HG03175 (cell line): Measurements from ENCODE around the gene DLGAP1.

Experiments
- ATAC-seq: cut with Tn5 transposase; IDR thresholded peaks from one replicate; pipeline ENCODE4 v1.9.1; 2021; ENCODE audit warnings: mild to moderate bottlenecking, moderate library complexity; ENCODE audit not compliant: unreplicated experiment

Gene DLGAP1

DNA sequence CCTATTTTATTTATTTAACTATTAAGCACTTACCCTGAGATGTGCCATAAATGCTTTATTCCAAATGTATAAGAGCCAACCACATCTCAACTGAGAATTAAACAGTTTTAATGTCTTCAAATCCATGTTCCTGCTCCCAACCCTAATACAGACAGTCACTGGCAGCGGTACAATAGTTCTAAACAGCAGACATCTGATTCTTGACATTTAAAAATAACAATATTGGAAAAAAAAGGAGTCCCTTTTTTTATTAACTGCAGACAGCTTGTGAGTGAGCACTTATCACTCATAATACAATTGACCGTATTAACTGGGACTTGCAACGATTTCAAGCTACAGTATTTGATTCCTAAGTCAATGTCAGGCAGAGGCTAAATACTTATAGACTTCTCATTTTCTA is 580.5 kb downstream of the DLGAP1 start:
- no peak for ATAC-seq

DNA sequence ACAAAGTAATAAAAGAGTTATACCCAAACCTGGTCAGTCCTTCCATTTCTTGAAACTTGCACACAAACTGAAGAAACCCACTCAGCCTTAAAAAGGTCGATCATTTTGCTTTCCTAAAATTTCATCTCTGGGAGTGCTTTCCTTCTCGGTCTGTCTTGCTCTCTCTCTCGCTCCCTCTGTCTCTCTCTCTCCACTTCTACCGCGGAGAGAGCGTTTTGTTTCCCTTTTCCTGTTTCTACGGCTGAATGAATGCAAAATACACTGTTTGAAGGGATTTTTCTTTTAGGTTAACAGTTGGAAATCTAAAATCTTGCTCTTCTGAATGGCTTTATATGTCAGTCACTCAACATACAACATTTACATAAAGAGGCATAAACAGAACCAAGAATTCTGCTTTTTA is 581.0 kb downstream of the DLGAP1 start:
- ATAC-seq = no peak

DNA sequence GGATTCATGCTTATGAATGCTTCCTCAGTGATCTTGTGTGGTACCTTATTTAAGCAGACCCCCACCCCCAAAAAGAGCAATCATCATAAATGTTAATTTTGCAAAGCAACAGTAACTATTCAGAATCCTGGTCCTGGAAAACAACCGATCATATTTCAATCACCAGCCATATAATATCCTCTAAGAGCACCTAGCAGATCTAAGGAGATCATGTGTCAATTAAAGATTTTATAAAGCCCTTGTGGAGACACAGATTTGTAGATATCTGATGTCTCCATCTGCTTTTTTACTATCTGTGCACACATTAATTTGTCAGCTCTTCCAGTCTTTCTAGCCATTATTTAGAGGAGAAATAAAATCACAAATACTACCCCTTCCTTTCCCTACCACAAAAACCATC is 581.4 kb downstream of the DLGAP1 start:
- no peak for ATAC-seq

DNA sequence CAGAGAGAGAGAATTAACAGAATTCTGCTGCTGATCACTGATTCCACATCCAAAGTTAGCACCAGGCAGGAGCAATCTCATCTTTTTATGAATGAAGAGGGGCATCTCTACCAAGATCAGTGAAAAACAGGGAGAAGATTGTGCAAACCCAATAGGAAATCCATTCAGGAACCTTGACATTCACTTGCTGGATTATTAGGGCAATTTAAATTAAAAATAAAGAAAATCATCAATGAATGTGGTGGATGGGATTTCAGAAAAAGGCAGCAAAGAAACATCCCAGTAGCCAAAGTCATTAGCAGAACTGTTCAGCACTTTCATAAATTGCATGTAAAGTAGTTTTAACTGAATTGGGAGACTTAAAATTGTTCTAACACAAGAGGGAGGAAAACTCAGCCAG is 581.9 kb downstream of the DLGAP1 start:
- ATAC-seq = no peak

DNA sequence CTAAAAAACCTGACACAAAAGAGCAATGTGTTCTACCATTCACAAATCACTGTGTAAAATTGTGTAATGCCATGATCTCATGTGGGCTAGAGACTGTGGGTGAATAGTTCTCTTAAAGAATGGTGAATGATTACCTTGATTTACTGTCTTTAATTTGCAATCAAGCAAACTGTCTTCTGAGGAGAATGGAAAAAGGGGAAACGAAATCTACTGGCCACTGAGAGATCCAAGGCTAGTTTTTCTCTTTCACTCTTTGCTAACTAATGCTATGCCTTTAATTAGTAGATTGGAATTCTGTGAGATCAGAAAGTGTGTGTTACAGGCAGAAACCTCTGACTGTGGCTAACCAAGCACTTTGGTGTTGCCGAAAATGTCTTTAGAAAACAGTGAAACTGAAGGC is 582.5 kb downstream of the DLGAP1 start:
- no peak for ATAC-seq

DNA sequence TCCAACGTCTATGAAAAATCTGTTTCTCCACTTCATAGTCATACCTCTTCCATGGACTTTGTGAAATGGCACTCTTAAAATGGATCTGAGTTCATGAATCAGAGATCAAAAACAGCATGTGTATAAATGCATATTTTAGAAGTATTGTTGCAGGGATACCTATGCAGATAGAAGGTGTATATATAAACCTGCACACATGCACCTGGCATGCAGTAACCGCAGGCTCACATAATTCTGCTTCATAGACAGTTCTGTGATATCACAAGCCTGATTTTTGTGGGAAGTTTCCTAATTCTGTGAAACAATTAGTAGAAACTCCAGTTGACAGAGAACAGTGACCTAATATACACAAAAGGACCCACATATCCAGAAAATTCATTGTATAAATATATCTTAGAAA is 583.4 kb downstream of the DLGAP1 start:
- ATAC-seq = no peak

DNA sequence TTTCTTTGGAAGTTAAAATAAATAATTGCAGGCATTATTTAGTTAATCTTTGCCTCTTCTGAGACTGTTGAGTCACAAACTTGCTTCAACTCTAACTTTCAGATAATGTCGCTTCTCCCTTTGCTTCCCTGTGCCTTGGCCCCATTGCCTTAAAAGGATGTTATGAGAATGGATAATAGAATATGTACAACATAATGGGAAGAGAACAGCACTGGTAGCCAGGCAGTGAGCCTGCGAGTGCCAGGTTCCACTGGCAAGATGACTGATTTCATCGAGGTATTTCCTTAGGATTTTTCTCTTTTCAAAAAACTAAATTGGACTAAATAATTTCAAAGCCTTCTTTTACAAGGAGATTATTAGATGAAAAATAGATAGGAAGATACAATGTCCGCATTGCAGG is 584.2 kb downstream of the DLGAP1 start:
- no peak for ATAC-seq

DNA sequence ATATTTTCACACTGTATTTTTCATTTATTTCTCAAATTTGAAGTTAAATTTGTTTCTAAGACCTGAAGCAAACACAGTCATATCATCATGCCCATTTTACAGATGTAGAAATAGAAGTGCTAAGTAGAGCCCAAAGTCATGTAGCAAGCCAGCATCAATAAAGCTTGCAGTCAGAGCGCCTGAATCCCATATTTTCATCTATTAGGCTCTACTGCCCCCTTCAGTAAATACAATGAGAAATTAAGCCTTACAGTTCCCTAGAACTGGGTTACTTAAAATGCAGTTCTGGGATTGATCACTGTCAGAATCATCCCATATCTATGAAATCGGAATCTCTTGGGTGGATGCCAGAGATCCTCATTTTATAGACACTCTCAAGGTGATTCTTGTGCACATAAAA is 585.3 kb downstream of the DLGAP1 start:
- ATAC-seq = no peak

DNA sequence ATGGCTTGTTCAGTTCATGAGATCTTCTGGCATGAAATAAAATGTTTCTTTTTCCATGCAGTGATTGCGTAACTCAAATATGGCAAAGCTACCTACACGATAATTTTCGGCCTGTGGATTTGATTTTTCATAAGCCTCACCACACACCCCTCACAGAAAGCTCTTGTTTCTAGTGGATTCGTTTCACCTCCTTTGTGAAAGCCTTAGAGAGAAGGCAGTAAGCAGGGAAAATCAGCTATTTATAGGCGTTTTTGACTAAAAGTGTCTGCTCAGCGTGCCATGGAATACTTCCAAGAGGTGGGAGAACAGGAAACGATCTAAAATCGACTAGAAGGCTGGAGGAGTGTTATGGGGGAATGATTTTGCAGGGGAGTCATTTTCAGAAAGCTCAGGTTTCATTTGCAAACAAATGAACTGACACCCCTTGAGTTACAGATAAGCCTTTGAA is 587.2 kb downstream of the DLGAP1 start:
- no peak for ATAC-seq

DNA sequence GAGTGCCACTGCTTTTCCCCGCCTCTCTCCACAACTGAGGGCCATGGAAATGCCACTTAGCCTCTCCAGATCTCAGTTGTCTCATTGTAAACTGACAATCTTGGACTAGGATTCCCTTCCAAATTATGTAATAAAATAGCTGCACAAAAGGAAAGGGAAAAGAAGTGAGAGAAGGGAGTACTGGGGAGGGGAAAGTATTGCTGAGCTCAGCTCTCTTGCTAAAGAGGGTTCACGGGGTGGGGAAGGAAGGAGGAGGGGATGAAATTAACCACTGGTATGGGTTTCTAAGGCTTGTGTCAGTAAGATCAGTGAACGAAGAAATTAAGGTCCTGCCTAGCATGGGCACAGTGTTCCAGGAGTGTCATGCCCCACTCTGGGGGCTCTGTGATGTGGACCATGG is 587.9 kb downstream of the DLGAP1 start:
- no peak for ATAC-seq

DNA sequence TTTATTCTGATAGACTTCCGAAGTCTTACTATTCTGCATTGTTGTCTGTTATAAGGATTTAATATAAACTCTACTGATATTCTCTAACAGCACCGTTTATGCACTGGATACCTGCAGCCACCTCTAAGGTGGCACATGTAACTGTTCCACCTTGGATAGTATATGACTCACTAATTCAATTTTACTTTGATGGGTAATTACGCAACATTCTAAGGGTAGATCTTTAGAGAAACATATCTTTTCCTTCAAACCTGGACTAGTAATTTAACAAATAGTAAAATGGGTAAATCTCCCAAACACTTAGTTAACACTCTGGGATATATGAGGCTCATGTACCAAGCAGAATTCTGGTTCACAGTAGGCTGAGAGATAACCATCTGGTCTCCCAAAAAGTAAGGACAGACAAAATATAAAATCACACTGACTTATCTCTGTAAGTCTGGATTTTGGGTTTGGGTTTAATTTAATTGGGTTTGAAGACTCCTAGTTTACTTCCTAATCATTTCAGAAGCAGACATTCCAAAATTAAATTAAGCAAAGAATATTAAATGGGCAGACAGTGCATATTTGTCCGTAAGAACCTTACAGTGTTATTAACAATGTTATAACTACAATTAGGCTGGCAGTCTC is 590.3 kb downstream of the DLGAP1 start:
- no peak for ATAC-seq

DNA sequence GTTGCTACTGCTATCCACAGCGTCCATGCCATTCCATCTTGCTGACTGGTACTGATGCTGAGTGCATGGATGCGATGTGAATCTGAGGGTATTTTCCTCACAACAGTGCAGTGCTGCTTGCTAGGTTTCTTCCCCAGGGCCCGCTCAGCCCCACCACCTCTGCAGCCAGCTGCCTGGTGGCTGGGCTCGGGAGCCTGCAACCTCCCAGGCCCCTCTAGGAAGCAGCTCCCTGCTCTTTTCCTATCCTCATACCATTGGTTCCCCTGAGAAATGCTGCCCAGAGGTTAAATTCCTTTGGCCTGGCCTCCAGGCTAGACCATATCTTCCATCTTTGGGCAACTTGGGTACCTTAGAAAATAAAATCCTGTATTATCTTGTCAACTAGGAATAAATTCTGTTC is 591.5 kb downstream of the DLGAP1 start:
- ATAC-seq = no peak

DNA sequence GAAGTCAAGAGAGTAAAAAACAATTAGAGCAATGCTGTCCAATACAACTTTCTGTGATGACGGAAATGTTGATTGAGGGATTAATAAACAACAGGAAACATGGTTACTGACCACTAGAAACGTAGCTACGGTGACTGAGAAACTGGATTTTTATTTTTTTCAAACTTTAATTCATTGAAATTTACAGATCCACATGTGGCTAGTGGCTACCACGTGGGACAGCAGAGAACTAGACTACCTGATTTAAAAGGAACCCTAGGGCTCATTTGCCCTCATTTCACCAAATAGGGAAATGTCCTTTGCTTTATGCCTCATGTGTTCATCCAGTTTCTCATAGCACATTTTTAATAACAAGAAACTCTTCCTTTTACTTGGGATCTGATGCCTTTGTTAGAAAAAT is 592.1 kb downstream of the DLGAP1 start:
- ATAC-seq = no peak

DNA sequence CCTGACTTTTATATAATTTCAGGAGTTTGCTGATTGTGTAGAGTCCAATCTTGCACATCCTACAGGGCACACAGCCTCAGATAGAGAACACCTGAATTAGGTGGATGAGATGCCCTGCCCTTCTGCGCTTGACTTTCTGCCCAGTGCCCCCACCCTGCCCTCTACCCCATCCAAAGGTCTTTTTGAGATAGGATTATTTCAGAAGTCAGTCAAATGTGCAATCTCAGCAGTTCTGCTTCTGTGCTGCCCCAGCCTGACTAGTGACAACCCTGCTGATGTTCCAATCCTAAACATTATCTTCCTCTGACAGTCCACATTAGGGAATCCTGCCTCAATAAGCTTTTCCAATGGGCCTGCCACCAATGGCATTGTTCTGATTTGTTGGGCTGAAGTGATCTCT is 593.6 kb downstream of the DLGAP1 start:
- ATAC-seq = no peak

DNA sequence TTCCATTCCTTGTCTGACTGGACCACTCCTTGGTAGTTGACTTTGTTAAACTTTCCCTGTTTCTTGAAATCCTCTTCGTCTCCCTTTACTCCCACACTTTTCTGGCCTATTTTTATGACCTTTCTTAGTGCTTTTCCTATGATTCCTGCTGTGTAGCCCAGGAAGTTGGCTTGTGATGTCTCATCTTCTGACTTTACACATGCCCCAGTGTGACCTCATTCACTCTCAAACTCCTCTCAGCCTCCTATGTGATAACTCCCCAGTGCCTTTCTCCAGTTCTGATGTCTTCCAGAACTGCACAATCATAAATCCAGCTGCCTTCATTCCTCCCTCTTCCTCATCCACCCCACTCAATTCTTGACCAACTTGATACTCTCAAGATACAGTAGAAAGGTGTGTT is 597.6 kb downstream of the DLGAP1 start:
- no peak for ATAC-seq

DNA sequence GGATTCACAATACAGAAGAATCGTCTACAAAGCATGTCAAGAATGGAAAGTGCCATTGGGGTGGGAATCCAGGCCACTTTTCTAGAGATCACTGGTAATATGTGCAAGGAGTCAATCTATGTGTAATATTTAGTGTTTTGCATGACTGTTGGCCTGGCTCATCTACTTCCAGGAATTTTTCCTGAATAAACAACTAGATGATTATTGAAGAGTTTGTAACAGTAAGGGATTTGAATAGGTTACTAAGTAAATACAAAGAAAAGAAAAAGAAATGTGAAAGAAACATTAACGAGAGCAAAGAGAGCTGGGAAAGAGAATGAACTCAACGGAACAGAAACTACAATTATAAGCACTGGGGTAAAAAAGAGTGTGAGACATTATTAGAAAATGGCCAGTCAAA is 599.1 kb downstream of the DLGAP1 start:
- ATAC-seq = no peak

DNA sequence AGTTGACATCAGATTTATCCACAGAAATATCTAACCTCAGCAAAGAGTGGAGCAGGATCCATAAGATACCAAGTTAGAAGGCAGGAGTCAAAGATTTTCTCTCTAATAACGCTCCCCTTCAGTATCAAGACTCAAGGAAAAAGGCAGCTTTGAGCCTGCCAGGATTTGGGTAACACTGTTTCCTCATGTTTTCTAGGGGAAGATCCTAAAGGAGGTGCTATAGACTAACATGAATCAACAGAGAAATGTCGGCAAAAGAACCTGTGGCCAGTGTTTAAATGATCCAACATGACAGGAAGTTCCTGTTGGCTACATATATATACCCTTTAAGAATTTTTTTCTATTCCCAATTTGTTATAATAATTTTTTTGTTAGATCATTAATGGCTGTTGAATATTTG is 602.8 kb downstream of the DLGAP1 start:
- ATAC-seq = no peak

DNA sequence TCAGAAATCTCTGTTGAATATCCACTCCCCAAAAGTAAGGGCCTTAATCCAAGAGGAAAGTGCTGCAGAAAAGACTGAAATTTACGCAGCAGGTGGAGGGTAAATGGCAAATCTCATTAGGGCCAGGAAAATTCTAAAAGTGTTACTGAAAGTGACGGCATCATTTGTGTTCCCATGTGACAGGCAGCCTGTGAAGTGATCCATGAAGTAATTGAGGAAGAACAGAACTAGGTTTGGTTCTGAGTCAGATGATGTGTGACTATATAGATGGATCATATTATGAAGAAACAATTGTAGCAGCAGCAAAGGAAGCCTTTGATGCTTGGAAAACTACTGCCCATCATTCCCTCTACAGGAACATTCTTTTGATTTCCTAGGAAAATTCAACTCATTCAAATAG is 603.9 kb downstream of the DLGAP1 start:
- no peak for ATAC-seq

DNA sequence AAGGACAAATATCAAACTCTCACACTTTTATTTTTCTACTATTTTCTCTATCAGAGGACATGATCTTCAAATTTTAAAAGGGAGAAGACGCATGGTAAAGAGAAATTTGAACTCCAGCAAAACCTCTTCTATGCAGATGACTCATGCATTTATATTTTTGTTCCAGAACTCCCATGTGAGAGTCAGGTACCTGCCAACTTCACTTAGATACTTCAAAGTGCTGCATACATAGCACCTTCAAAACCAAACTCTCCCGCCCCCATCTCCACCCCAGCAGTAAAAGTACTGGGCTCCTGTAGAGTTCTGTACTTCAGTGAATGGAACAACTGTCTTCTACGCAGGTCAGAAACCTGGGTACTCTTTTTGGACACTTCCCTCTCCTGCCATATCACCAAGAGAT is 606.8 kb downstream of the DLGAP1 start:
- ATAC-seq = no peak

DNA sequence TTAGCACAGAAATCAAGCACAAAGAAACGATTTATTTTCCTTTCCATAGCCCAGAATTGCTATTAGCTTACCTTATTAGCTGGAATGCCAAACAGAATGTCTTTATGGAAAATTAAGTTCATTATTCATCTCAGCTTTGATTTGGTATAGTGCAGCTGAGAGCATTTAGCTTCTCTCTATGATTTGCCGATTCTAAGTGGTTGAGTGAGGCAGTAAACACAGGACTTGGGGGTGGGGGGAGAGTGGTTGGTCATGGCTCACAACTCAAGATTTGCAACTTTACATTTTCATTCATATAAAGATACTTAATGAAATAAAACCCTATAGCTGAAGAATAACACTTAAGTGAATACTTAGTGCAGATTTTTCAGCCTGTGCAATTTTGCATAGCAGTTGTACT is 609.9 kb downstream of the DLGAP1 start:
- ATAC-seq = no peak

DNA sequence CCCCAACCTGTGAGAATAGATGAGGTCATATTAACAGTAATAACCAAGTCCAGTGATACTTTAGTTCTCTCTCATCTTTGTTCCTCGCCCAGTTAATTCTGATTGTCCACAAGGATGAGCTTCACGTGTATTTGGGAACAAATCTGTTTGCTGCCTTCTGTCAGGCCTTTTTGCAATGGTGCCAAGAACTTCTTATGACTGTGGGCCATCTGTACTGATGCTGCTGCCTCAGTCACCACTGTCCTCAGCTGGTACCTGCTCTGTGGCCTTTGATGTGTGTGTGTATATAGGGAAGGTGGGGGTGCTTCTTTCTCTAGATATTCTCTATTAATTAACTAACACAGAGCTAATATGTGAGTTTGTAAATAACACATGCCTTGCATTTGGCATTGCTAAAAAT is 612.3 kb downstream of the DLGAP1 start:
- no peak for ATAC-seq

DNA sequence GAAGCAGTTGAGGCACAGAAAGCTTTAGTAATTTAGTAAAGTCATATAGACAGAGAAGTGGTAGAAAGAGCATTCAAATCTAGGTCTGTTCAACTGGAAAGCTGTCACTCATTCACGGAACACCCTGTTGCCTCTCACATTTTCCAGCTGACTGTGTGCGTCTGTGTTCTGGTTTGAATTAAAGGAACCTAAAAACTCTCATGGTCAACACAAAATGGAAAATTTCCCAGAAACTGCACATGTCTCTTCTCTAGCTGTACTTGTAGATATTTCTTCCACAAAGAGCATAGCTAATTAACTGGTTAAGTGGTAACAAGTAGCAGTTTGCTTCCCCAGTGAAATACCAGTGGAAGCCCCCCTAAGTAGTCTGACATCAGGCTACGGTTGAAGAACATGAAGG is 614.3 kb downstream of the DLGAP1 start:
- ATAC-seq = no peak

DNA sequence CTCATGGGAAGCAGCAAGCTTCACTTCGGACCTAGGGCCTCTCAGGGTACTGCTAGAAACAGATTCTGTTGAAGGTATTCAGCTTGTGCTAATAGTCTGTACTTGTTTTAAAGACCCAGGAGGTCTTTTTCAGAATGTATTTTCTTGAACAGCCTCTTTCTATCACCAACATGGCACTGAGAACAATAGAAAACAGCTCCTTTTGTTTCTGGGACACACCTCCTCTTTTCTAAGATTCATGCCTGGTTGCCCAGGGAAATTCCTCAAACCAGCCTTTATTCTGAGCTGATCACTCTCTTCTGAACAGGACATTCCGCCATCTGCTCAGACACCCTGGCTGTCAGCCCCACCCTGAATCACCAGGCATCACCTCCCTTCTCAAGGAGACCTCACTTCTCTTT is 615.5 kb downstream of the DLGAP1 start:
- no peak for ATAC-seq
